H1 (cell line): Measurements from ENCODE around the gene CPE. TPM values are rescaled to one million over a fixed set of nuclear protein-coding genes. Genes with fewer than 3 reads are reported as not detected.

Experiments used
- CTCF ChIP-seq, 3 experiments: IDR thresholded peaks; 1 replicate in 2 of 3; 2 replicates in 1 of 3; pipeline versions ENCODE4 v1.5.1 to v1.6.1; 2011; ENCODE audit warnings: low read length in 3 of 3, mild to moderate bottlenecking in 3 of 3, inconsistent platforms in 2 of 3, low read depth in 1 of 3, moderate library complexity in 1 of 3; ENCODE audit not compliant: insufficient read depth in 1 of 3; ENCODE audit errors: control extremely low read depth in 1 of 3
- polyA plus RNA-seq, 7 experiments: library from polyadenylated mRNA; depleted of rRNA in 3 of 7; stranded (reverse) in 5 of 7; unstranded in 2 of 7; fragments of >200 nt in 5 of 7; fragments of 200-250 nt in 2 of 7; gene quantifications; 1 replicate in 5 of 7; 2 replicates in 1 of 7; 4 replicates in 1 of 7; pipeline versions ENCODE4 v1.2.1 to v1.2.3, GENCODE V29; 2011 to 2013; ENCODE audit warnings: missing spikeins in 2 of 7, mixed read lengths in 2 of 7
- total RNA-seq: library from RNA; stranded (reverse); fragmentation: NEBNext Ultra II Directional; extraction: Animal tissue kit (Norgen Biotek cat#: 25700); gene quantifications from 2 replicates; pipeline ENCODE4 v1.2.1, GENCODE V29; 2021

The CPE gene
- total and polyA plus RNA-seq, 2 of the 8 experiments (the other 6 are each of a cell fraction or from before 2014, with no cell fraction given) = 9.4 to 10.2 TPM

GRCh38 chr4:165522050-165522449 lies 143.2 kb downstream of the CPE start (continued):
- no peak for TF ChIP-seq CTCF (IDR thresholded peaks at IDR 0.05; ENCODE audit: control extremely low read depth in 1 of 3, insufficient read depth in 1 of 3, low read depth in 1 of 3, low read length in 3 of 3)
